Central memory CD8-positive, alpha-beta T cell (primary cell): ENCODE results near the gene DENND2A.
A peak's percentile ranks its signal among the peaks of the same experiment; 100 is the strongest.
"Not testable (repeated sequence)": the region's sequence is repeated elsewhere in the genome, so short reads cannot be mapped to it uniquely, and the experiment has no call there.

Experiments
- ATAC-seq: fragments of 150-1000 bp; cut with Tn5 transposase; replicated peaks from 2 replicates; pipeline ENCODE4 v1.10.0; 2022; ENCODE audit warnings: mild to moderate bottlenecking, moderate FRiP score, moderate number of reproducible peaks; ENCODE audit not compliant: poor library complexity, severe bottlenecking; ENCODE audit errors: extremely low read depth
- DNase-seq, 2 donors: peaks; one replicate each; pipeline ENCODE4 v3.0.0; 2021; ENCODE audit warnings: low spot score in 2 of 2
- H3K27ac Mint-ChIP-seq: one replicate; pipeline ENCODE4 v1.8.0; 2022; ENCODE audit warnings: low read depth, mild to moderate bottlenecking, moderate library complexity, mixed read lengths
- H3K27me3 Mint-ChIP-seq: one replicate; pipeline ENCODE4 v1.8.0; 2022; ENCODE audit warnings: mixed read lengths
- H3K36me3 Mint-ChIP-seq: one replicate; pipeline ENCODE4 v1.8.0; 2022; ENCODE audit warnings: mild to moderate bottlenecking, moderate library complexity, mixed read lengths; ENCODE audit not compliant: insufficient read depth
- H3K4me1 Mint-ChIP-seq: one replicate; pipeline ENCODE4 v1.8.0; 2022; ENCODE audit warnings: mixed read lengths
- H3K4me3 Mint-ChIP-seq: one replicate; pipeline ENCODE4 v1.8.0; 2022; ENCODE audit warnings: mild to moderate bottlenecking, moderate library complexity, mixed read lengths
- H3K9me3 Mint-ChIP-seq: one replicate; pipeline ENCODE4 v1.8.0; 2022; ENCODE audit warnings: mixed read lengths

DENND2A gene

DNA sequence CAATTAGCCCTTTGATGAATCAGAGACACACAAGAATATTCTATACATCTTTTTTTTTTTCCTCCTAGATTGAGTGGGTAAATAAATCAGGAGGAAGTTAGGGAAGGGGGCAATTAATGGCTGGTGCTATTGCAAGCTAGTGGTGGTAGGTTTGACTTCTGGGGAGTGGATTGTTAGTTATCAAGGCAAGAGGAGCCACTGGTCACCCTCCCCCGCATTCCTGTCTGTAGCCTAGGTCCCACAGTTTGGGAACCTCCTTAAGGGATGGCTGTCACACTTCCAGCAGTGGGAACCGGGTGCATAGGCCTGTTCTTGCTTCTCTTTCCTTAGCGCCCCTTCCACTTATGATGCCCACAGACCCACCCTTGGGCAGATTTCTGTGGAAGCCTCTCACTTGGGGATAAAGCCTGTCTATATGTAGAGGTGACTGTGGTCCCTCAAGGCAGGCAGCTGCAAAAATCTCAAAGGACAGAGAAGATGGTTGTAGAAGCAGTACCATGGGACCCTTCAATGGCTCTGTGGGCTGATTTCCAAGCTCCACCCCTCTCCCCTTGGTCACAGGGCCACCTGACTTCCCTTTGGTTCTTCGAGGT is 29.8 kb upstream of the DENND2A start:
- ATAC-seq: no peak
- Mint-ChIP-seq H3K27ac (no peak overlapping the region), H3K4me1 (peaks cover 13% of the 10 kb centered on the region)

DNA sequence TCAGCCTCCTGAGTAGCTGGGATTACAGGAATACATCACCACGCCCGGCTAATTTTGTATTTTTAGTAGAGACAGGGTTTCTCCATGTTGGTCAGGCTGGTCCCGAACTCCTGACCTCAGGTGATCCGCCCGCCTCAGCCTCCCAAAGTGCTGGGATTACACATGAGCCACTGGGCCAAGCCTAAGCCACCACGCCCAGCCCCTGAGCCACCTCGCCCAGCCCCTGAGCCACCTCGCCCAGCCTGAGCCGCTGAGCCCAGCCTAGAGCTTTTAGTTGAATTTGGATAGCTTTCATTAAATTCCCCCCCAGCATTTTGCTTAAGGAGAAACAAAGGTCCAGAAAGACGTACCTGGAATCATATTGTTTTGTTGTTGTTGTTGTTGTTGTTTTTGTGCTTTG is 29.2 kb upstream of the DENND2A start:
- not testable (repeated sequence) for DNase-seq, ATAC-seq, H3K4me3 Mint-ChIP-seq, H3K9me3 Mint-ChIP-seq, H3K4me1 Mint-ChIP-seq, H3K36me3 Mint-ChIP-seq, H3K27ac Mint-ChIP-seq
- H3K27me3 Mint-ChIP-seq: peaks cover 10% of the 10 kb centered on the region

More for the DNA sequence above, 29.8 kb upstream of the DENND2A start:
- Mint-ChIP-seq H3K9me3 (no peaks in the 10 kb centered on the region), H3K27me3 (peaks cover 4% of the 10 kb centered on the region), H3K4me3 (no peak overlapping the region), H3K36me3 (peaks cover 6% of the 10 kb centered on the region)
- DNase-seq: no peak

- H3K4me3 Mint-ChIP-seq: no peak overlapping the region
- H3K9me3 Mint-ChIP-seq: no peaks in the 10 kb centered on the region
- ATAC-seq (no peak), DNase-seq (no peak)
- H3K36me3 Mint-ChIP-seq: peaks cover 5% of the 10 kb centered on the region
- peaks cover 4% of the 10 kb centered on the region for H3K4me1 Mint-ChIP-seq
- peaks cover 14% of the 10 kb centered on the region for H3K27me3 Mint-ChIP-seq
- no peak overlapping the region for H3K27ac Mint-ChIP-seq
Observed at GRCh38 chr7:140669352-140669751, 28.7 kb upstream of the DENND2A start.

DNA sequence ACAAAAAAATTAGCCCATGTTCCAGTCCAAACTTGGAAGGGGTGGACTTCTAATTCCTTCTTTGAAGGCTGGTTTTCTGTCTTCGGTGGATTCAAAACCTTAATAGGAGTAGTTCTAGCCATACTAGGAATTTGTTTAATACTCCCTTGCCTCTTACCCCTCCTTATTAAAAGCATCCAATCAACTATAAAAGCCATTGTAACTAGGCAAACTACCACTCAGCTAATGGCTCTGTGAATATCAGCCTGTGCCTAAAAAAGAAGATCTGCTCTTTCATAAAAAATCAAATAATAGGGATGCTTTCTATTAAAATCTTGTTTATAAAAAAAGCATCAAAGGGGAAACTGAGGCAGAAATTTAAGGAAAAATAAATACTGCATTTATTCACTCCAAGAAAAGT is 28.0 kb upstream of the DENND2A start:
- H3K4me1 Mint-ChIP-seq: no peaks in the 10 kb centered on the region
- ATAC-seq (no peak), DNase-seq (no peak)
- no peak overlapping the region for H3K4me3 Mint-ChIP-seq
- no peak overlapping the region for H3K27ac Mint-ChIP-seq
- no peaks in the 10 kb centered on the region for H3K9me3 Mint-ChIP-seq
- peaks cover 14% of the 10 kb centered on the region for H3K27me3 Mint-ChIP-seq
- H3K36me3 Mint-ChIP-seq: peaks cover 7% of the 10 kb centered on the region

DNA sequence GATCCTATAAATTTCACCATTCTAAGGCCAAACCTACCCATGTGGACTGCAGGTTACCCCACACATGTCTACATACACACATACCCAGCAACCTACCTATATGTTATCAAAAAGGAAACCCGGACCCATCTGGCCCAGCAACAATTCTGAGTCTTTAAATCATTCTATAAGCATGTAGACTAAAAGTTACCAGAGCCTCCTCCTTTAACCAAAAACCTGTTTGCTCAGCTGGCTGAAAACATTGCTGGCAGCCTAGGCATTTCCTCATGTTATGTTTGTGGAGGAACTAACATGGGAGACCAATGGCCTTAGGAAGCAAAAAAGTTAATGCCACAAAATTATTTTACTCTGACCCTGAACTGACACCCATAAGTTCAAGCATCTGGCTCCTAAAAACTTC is 26.9 kb upstream of the DENND2A start:
- H3K4me3 Mint-ChIP-seq: no peak overlapping the region
- DNase-seq: no peak
- no peaks in the 10 kb centered on the region for H3K4me1 Mint-ChIP-seq
- H3K9me3 Mint-ChIP-seq: no peaks in the 10 kb centered on the region
- no peak overlapping the region for H3K27ac Mint-ChIP-seq
- peaks cover 14% of the 10 kb centered on the region for H3K27me3 Mint-ChIP-seq
- ATAC-seq: no peak
- H3K36me3 Mint-ChIP-seq: peaks cover 6% of the 10 kb centered on the region

DNA sequence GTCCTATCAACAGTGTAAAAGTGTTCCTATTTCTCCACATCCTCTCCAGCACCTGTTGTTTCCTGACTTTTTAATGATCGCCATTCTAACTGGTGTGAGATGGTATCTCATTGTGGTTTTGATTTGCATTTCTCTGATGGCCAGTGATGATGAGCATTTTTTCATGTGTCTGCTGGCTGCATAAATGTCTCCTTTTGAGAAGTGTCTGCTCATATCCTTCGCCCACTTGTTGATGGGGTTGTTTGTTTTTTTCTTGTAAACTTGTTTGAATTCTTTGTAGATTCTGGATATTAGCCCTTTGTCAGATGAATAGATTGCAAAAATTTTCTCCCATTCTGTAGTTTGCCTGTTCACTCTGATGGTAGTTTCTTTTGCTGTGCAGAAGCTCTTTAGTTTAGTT is 22.3 kb upstream of the DENND2A start:
- DNase-seq, H3K36me3 Mint-ChIP-seq, H3K9me3 Mint-ChIP-seq, H3K27ac Mint-ChIP-seq, ATAC-seq, H3K4me1 Mint-ChIP-seq, H3K4me3 Mint-ChIP-seq: not testable (repeated sequence)
- peaks cover 14% of the 10 kb centered on the region for H3K27me3 Mint-ChIP-seq

DNA sequence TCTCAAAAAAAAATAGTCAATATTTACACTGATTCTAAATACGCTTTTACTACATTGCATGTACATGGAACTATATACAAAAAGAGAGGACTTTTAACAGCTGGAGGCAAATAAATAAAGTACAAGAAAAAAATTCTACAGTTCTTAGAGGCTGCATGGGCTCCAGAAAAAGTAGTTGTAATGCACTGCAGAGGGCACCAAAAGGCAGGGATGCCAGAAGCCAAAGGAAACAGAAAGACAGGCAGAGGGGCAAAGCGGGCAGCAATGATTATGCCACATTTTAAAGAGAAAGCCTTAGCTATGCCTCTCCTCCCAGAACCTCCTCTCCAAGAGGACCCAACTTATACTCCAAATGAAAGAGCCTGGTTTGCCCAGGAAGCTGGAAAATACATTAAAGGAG is 20.5 kb upstream of the DENND2A start:
- peaks cover 4% of the 10 kb centered on the region for H3K36me3 Mint-ChIP-seq
- H3K4me3 Mint-ChIP-seq: no peak overlapping the region
- no peak for DNase-seq
- H3K27ac Mint-ChIP-seq: no peak overlapping the region
- peaks cover 12% of the 10 kb centered on the region for H3K4me1 Mint-ChIP-seq
- no peaks in the 10 kb centered on the region for H3K9me3 Mint-ChIP-seq
- peaks cover 14% of the 10 kb centered on the region for H3K27me3 Mint-ChIP-seq
- ATAC-seq: no peak

DNA sequence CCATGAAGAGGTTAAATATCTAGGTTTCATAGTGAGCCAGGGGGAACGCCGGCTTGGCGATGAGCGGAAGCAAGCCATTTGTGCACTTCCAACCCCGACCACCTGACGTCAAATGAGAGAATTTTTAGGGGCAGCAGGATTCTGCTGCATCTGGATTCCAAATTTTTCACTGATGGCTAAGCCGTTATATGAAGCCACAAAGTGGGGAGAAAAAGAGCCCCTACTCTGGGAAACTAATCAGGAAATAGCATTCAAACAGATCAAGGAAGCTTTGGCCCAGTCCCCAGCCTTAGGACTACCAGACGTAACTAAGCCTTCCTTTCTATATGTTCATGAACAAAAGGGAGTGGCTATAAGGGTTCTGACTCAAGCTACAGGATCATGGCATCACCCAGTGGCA is 19.2 kb upstream of the DENND2A start:
- no peak overlapping the region for H3K27ac Mint-ChIP-seq
- H3K4me3 Mint-ChIP-seq: no peak overlapping the region
- H3K36me3 Mint-ChIP-seq: peaks cover 5% of the 10 kb centered on the region
- peaks cover 4% of the 10 kb centered on the region for H3K27me3 Mint-ChIP-seq
- DNase-seq (no peak), ATAC-seq (no peak)
- peaks cover 17% of the 10 kb centered on the region for H3K4me1 Mint-ChIP-seq
- H3K9me3 Mint-ChIP-seq: no peaks in the 10 kb centered on the region

DNA sequence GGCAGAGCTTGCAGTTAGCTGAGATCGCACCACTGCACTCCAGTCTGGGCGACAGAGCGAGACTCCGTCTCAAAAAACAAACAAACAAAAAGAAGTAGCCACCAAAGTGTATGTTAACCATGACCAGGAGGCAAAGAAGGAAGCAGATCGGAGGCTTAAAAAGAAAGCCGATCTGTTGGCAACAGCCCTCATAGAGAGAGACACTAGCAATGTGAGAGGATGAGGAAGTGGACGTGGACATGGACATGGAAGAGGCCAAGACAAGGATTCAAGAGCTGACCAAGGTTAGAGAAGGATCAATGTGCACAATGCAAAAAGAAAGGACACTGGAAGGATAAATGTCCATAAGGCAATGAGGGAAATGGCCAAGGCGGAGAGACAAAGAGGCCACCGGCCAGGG is 17.3 kb upstream of the DENND2A start:
- no peak overlapping the region for H3K27ac Mint-ChIP-seq
- DNase-seq: no peak
- no peak overlapping the region for H3K4me3 Mint-ChIP-seq
- H3K36me3 Mint-ChIP-seq: peaks cover 4% of the 10 kb centered on the region
- ATAC-seq: no peak
- H3K4me1 Mint-ChIP-seq: peaks cover 22% of the 10 kb centered on the region
- no peaks in the 10 kb centered on the region for H3K27me3 Mint-ChIP-seq
- H3K9me3 Mint-ChIP-seq: no peaks in the 10 kb centered on the region

DNA sequence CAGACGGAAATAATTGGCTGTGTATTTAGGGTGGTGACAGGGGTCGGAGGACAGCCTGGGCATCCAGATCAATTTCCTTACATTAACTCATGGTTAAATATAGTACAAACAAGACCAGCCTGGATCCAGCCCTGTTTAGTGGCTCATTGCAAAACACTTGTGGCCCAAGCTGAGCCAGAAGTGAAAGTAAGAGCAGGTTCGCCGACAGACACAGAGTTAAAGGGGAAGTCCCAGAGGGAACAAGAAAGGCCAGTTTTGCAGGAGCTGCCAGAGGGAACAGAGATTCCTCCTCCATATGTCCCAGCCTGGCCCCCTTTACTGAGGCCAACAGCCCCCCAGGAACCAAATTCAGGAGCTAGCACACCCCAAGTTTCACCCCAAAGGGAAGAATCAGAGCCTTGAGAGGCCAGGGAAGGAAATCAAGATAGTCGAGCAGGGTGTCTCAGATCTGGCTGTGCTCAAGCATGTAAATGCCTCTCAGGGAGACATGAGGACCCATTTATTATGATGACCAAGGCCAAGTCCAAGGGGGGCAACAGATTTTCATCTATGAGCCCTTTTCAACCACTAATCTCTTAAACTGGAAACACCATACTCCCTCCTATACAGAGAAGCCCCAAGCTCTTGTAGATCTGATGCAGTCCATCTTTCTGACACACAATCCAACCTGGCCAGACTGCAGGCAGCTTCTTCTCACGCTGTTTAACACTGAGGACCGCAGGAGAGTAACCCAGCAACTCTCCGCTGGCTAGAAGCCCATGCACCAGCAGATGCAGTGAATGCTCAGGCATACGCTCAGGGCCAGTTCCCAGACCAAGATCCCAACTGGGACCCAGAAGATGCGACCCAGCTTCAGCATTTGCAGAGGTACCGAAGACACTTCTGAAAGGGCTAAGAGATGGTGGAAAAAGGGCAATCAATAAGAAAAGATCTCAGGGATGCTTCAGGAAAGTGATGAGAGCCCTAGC is 16.2 kb upstream of the DENND2A start:
- no peaks in the 10 kb centered on the region for H3K9me3 Mint-ChIP-seq
- DNase-seq (no peak), ATAC-seq (peak; percentile 74)
- H3K27ac Mint-ChIP-seq: peak overlapping the region; percentile 84
- H3K27me3 Mint-ChIP-seq: no peaks in the 10 kb centered on the region
- H3K4me3 Mint-ChIP-seq: peak overlapping the region; percentile 74
- H3K36me3 Mint-ChIP-seq: peaks cover 4% of the 10 kb centered on the region
- H3K4me1 Mint-ChIP-seq: peaks cover 22% of the 10 kb centered on the region

DNA sequence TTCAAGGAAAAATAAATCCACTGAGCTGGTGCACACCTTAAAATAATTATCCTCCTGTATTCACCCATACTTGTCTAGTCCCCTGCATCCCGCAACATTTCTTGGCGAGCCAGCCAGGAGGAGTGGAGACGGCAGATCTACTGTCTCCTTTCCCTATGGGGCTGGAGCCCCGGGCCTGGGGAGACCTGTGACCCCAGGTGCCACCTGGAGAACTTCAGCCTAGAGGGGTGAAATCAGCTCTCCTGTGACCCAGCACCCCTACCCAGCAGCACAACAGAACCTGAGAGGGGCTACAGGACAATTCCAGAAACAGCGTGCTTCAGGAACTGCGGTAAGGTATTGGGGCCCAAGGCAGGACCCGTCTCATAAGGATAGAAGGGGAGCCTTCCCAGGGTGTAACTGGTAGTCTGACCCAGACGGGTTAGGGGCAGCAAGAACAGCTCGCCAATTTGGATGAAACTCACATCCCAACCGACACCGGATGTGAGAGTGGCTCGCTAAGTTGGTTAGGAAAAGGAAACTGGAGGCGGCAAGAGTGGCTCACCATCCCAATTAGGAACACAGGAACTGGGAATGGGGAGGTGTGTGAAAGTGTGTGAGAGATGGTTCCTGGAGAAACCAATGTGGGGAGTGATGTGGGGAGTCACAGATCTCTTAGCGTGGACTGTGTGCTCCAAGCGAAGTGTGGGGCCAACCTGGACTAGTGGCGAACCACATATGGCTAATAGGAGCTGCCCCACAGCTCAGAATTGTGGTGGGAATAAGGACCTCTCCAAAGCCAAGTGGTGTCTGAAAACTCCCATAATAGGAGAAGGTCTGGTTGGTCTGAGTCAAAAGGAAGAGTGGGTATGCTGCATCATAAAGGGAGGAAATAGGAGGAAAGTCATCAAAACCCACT is 15.1 kb upstream of the DENND2A start:
- H3K9me3 Mint-ChIP-seq: no peaks in the 10 kb centered on the region
- ATAC-seq (no peak), DNase-seq (no peak)
- H3K36me3 Mint-ChIP-seq: peaks cover 4% of the 10 kb centered on the region
- H3K27me3 Mint-ChIP-seq: no peaks in the 10 kb centered on the region
- peak overlapping the region; percentile 74 for H3K4me3 Mint-ChIP-seq
- peak overlapping the region; percentile 81 for H3K27ac Mint-ChIP-seq
- H3K4me1 Mint-ChIP-seq: peaks cover 22% of the 10 kb centered on the region

GRCh38 chr7:140654661-140655060 is 14.0 kb upstream of the DENND2A start:
- peaks cover 22% of the 10 kb centered on the region for H3K4me1 Mint-ChIP-seq
- no peak for ATAC-seq
- H3K36me3 Mint-ChIP-seq: peaks cover 4% of the 10 kb centered on the region
- H3K9me3 Mint-ChIP-seq: no peaks in the 10 kb centered on the region
- DNase-seq: no peak
- H3K27ac Mint-ChIP-seq: no peak overlapping the region
- H3K27me3 Mint-ChIP-seq: no peaks in the 10 kb centered on the region
- no peak overlapping the region for H3K4me3 Mint-ChIP-seq
